WTC11 (cell line): ENCODE data around the gene ERC1.

ENCODE experiments used
- ETV6 ChIP-seq: sonication (generic); formaldehyde crosslinking; IDR thresholded peaks from 2 replicates; pipeline ENCODE4 v1.8.1; 2022; ENCODE audit warnings: mild to moderate bottlenecking, missing genetic modification reagents
- FOXP1 ChIP-seq: sonication (generic); formaldehyde crosslinking; IDR thresholded peaks from 2 replicates; pipeline ENCODE4 v1.8.0; 2022; ENCODE audit warnings: missing genetic modification reagents, mild to moderate bottlenecking, moderate library complexity, borderline replicate concordance
- MAX ChIP-seq: sonication (generic); formaldehyde crosslinking; IDR thresholded peaks from 2 replicates; pipeline ENCODE4 v1.8.0; 2022; ENCODE audit warnings: mild to moderate bottlenecking, missing genetic modification reagents
- TCF7 ChIP-seq: sonication (generic); formaldehyde crosslinking; IDR thresholded peaks from 2 replicates; pipeline ENCODE4 v1.8.0; 2022; ENCODE audit warnings: mild to moderate bottlenecking, low read depth, missing genetic modification reagents, moderate library complexity
- TEAD4 ChIP-seq: sonication (generic); formaldehyde crosslinking; IDR thresholded peaks from 2 replicates; pipeline ENCODE4 v1.8.0; 2022; ENCODE audit warnings: mild to moderate bottlenecking, missing genetic modification reagents
- USF2 ChIP-seq: sonication (generic); formaldehyde crosslinking; IDR thresholded peaks from 2 replicates; pipeline ENCODE4 v1.8.1; 2023; ENCODE audit warnings: mild to moderate bottlenecking, missing genetic modification reagents, moderate library complexity
- ZBTB43 ChIP-seq: sonication (generic); formaldehyde crosslinking; IDR thresholded peaks from 2 replicates; pipeline ENCODE4 v1.8.1; 2023; ENCODE audit warnings: mild to moderate bottlenecking, missing genetic modification reagents
- ZNF232 ChIP-seq: sonication (generic); formaldehyde crosslinking; IDR thresholded peaks from 2 replicates; pipeline ENCODE4 v1.8.0; 2022; ENCODE audit warnings: mild to moderate bottlenecking, missing genetic modification reagents
- TF ChIP-seq, protein P1 (sequence below): fragments of 200-600 bp; IDR thresholded peaks from 2 replicates; pipeline ENCODE4 v1.8.0; 2022; ENCODE audit warnings: antibody characterized with exemption

DNA sequence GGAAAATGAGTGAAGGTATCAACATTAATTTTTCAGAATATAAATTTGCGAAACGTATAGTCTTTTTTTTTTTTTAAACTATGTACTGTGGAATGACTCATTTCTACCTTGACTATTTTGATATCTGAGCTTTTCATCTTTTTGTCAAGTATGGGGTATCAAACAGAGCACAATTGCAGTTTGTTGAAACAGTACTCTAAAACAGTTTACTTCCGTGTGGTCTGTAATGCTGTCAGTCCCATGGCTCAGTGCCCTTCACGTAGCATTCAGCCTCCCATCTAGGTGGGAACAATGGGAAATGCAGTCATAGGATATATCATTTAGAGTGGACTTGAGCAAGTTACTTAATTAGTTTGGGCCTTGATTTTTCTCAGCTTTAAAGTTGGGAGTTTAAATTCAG, 139.5 kb downstream of the ERC1 start:
- TF ChIP-seq, protein P1, sequence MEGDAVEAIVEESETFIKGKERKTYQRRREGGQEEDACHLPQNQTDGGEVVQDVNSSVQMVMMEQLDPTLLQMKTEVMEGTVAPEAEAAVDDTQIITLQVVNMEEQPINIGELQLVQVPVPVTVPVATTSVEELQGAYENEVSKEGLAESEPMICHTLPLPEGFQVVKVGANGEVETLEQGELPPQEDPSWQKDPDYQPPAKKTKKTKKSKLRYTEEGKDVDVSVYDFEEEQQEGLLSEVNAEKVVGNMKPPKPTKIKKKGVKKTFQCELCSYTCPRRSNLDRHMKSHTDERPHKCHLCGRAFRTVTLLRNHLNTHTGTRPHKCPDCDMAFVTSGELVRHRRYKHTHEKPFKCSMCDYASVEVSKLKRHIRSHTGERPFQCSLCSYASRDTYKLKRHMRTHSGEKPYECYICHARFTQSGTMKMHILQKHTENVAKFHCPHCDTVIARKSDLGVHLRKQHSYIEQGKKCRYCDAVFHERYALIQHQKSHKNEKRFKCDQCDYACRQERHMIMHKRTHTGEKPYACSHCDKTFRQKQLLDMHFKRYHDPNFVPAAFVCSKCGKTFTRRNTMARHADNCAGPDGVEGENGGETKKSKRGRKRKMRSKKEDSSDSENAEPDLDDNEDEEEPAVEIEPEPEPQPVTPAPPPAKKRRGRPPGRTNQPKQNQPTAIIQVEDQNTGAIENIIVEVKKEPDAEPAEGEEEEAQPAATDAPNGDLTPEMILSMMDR = no peak
- TF ChIP-seq ETV6 (CRISPR knock-in tag) (no peak), USF2 (CRISPR knock-in tag) (no peak), MAX (CRISPR knock-in tag) (no peak), TEAD4 (CRISPR knock-in tag) (no peak), FOXP1 (CRISPR knock-in tag) (no peak), ZBTB43 (CRISPR knock-in tag) (no peak), ZNF232 (CRISPR knock-in tag) (no peak), TCF7 (no peak)
